ENCODE data around the gene ECE1.
"Not testable (repeated sequence)": the region's sequence is repeated elsewhere in the genome, so short reads cannot be mapped to it uniquely, and the experiment has no call there.

Gene ECE1

GRCh38 chr1:21216835-21217811 lies 73.1 kb downstream of the ECE1 start:
- peak; percentile 41 for DNase-seq

- no peak for DNase-seq
Measured at GRCh38 chr1:21212126-21212525, 78.1 kb downstream of the ECE1 start.

GRCh38 chr1:21208137-21208700 lies 82.0 kb downstream of the ECE1 start:
- DNase-seq, result not testable (repeated sequence)

- no peak for DNase-seq
Measured at GRCh38 chr1:21206117-21206516, 84.1 kb downstream of the ECE1 start.

- no peak for DNase-seq
Measured at GRCh38 chr1:21205416-21205815, 84.8 kb downstream of the ECE1 start.

GRCh38 chr1:21201650-21202049 lies 88.6 kb downstream of the ECE1 start:
- no peak for DNase-seq

- DNase-seq, result not testable (repeated sequence)
Measured at GRCh38 chr1:21201238-21201637, 89.0 kb downstream of the ECE1 start.

- no peak for DNase-seq
Measured at GRCh38 chr1:21200767-21201166, 89.5 kb downstream of the ECE1 start.

GRCh38 chr1:21198929-21199328 lies 91.3 kb downstream of the ECE1 start:
- no peak for DNase-seq

- no peak for DNase-seq
Measured at GRCh38 chr1:21192871-21193270, 97.4 kb downstream of the ECE1 start.

- DNase-seq, result no peak
Measured at GRCh38 chr1:21192284-21192683, 98.0 kb downstream of the ECE1 start.

GRCh38 chr1:21190771-21191170 lies 99.5 kb downstream of the ECE1 start:
- DNase-seq, result not testable (repeated sequence)

- no peak for DNase-seq
Measured at GRCh38 chr1:21189906-21190500, 100.3 kb downstream of the ECE1 start.

GRCh38 chr1:21189421-21189820 lies 100.8 kb downstream of the ECE1 start:
- DNase-seq, result no peak

GRCh38 chr1:21188235-21188634 lies 102.0 kb downstream of the ECE1 start:
- no peak for DNase-seq

GRCh38 chr1:21185221-21185731 lies 105.0 kb downstream of the ECE1 start:
- DNase-seq, result no peak

GRCh38 chr1:21184276-21184675 lies 106.0 kb downstream of the ECE1 start:
- DNase-seq, result no peak

- DNase-seq, result no peak
Measured at GRCh38 chr1:21182181-21182731, 108.0 kb downstream of the ECE1 start.

GRCh38 chr1:21178271-21178670 lies 112.0 kb downstream of the ECE1 start:
- not testable (repeated sequence) for DNase-seq

- DNase-seq, result peak; percentile 100
Measured at GRCh38 chr1:21176586-21177555, 113.4 kb downstream of the ECE1 start, which contains the start of gene EIF4G3. TSS of gene EIF4G3 (minus strand) at chr1:21176897. CDS start at chr1:21002742, 174,155 bp downstream.

- DNase-seq, result peak; percentile 35
Measured at GRCh38 chr1:21175670-21176581, 114.3 kb downstream of the ECE1 start.
